Endothelial cell of umbilical vein (primary cell): ENCODE results near the gene JAKMIP1. TPM values are rescaled to one million over a fixed set of nuclear protein-coding genes. Genes with fewer than 3 reads are reported as not detected.

Experiments used
- BruUV-seq: library from RNA; stranded (reverse); fragments of 400-500 nt; replicated peaks from 2 replicates; lab custom pipeline; 2021; lab: Mats Ljungman, UMichigan
- CTCF ChIA-PET: fragments of 300-600, 350-600 bp; sonication (Branson Sonifier 250); formaldehyde crosslinking; loops from one replicate; lab custom pipeline; 2021; ENCODE audit warnings: antibody characterized with exemption, inconsistent platforms; lab: Charles Lee
- POLR2A ChIA-PET: fragments of 300-600, 350-600 bp; sonication (Branson Sonifier 250); formaldehyde crosslinking; loops from one replicate; lab custom pipeline; 2021; ENCODE audit warnings: antibody characterized with exemption, inconsistent platforms; lab: Charles Lee
- DNase-seq: peaks from one replicate; pipeline ENCODE4 v3.0.0-alpha.2; 2011; ENCODE audit warnings: low read depth, low spot score
- FAIRE-seq: peaks from 2 replicates; lab custom pipeline; 2011; peaks lifted over from hg19 to GRCh38; lab: Jason Lieb, UNC
- H2AFZ ChIP-seq: 2 replicates; pipeline ENCODE4 v1.6.0; 2012; ENCODE audit warnings: low read depth, low read length, control low read depth, inconsistent platforms
- H3K27ac ChIP-seq: 2 replicates; pipeline ENCODE4 v1.5.1; 2011; ENCODE audit warnings: low read depth, mild to moderate bottlenecking, control low read depth, low read length, moderate library complexity; ENCODE audit not compliant: insufficient read depth
- H3K27me3 ChIP-seq, 2 experiments: 2 replicates each; pipeline versions ENCODE4 v1.6.0 to v1.6.1; 2011; ENCODE audit warnings: low read length in 2 of 2, mixed read lengths in 1 of 2; ENCODE audit not compliant: control insufficient read depth in 2 of 2, insufficient read depth in 2 of 2
- H3K36me3 ChIP-seq, 2 experiments: 2 replicates in 1 of 2; 3 replicates in 1 of 2; pipeline ENCODE4 v1.5.1; 2011; ENCODE audit warnings: low read length in 2 of 2, mild to moderate bottlenecking in 1 of 2, moderate library complexity in 1 of 2; ENCODE audit not compliant: control insufficient read depth in 2 of 2, insufficient read depth in 2 of 2; ENCODE audit errors: extremely low read depth in 1 of 2
- H3K4me1 ChIP-seq: 3 replicates; pipeline ENCODE4 v1.5.1; 2011; ENCODE audit warnings: mild to moderate bottlenecking, low read length; ENCODE audit not compliant: control insufficient read depth, insufficient read depth; ENCODE audit errors: extremely low read depth
- H3K4me2 ChIP-seq: 2 replicates; pipeline ENCODE4 v1.6.1; 2011; ENCODE audit warnings: low read length, control low read depth, mixed read lengths; ENCODE audit not compliant: insufficient read depth
- H3K4me3 ChIP-seq, 3 experiments: fragments of 200-600 bp in 1 of 3; sonication (generic), shearing (Covaris generic) in 1 of 3; replicated peaks in 1 of 3; 2 replicates each; pipeline ENCODE4 v1.5.1; 2011 to 2016; ENCODE audit warnings: control low read depth in 3 of 3, low read length in 3 of 3, mild to moderate bottlenecking in 2 of 3, inconsistent platforms in 1 of 3, low read depth in 1 of 3, moderate library complexity in 1 of 3; ENCODE audit not compliant: insufficient read depth in 1 of 3
- H3K79me2 ChIP-seq: 2 replicates; pipeline ENCODE4 v1.6.0; 2012; ENCODE audit warnings: low read length, inconsistent platforms; ENCODE audit not compliant: control insufficient read depth, insufficient read depth
- H3K9ac ChIP-seq: replicated peaks from 2 replicates; pipeline ENCODE3; 2011; ENCODE audit warnings: low read length, control low read depth; ENCODE audit not compliant: insufficient read depth; ENCODE audit errors: extremely low read depth
- H3K9me1 ChIP-seq: replicated peaks from 3 replicates; pipeline ENCODE4 v1.6.0; 2011; ENCODE audit warnings: mild to moderate bottlenecking, low read length; ENCODE audit not compliant: control insufficient read depth, insufficient read depth; ENCODE audit errors: extremely low read depth
- H3K9me3 ChIP-seq: replicated peaks from 2 replicates; pipeline ENCODE4 v1.5.1; 2012; ENCODE audit warnings: low read length, inconsistent platforms; ENCODE audit not compliant: control insufficient read depth, insufficient read depth
- H4K20me1 ChIP-seq: replicated peaks from 2 replicates; pipeline ENCODE3; 2011; ENCODE audit warnings: mild to moderate bottlenecking, low read length; ENCODE audit not compliant: control insufficient read depth, insufficient read depth; ENCODE audit errors: extremely low read depth
- CTCF ChIP-seq, 2 donors: IDR thresholded peaks; 1 replicate in 1 of 2; 2 replicates in 1 of 2; pipeline ENCODE4 v1.5.1; 2011; ENCODE audit warnings: low read length in 2 of 2, mild to moderate bottlenecking in 2 of 2, moderate library complexity in 2 of 2, control low read depth in 1 of 2, inconsistent platforms in 1 of 2, low read depth in 1 of 2; ENCODE audit not compliant: insufficient read depth in 1 of 2; ENCODE audit errors: extremely low read depth in 1 of 2
- EZH2 ChIP-seq: IDR thresholded peaks from 2 replicates; pipeline ENCODE4 v1.6.1; 2012; ENCODE audit warnings: borderline replicate concordance, low read depth, mild to moderate bottlenecking, moderate library complexity, low read length, inconsistent platforms; ENCODE audit not compliant: severe bottlenecking
- FOS ChIP-seq: IDR thresholded peaks from 2 replicates; pipeline ENCODE4 v1.6.1; 2011; ENCODE audit warnings: mild to moderate bottlenecking, low read length, moderate library complexity, borderline replicate concordance; ENCODE audit not compliant: insufficient read depth
- GATA2 ChIP-seq: IDR thresholded peaks from 2 replicates; pipeline ENCODE4 v1.7.0; 2011; ENCODE audit warnings: low read depth, mild to moderate bottlenecking, moderate library complexity, mixed read lengths, low read length; ENCODE audit not compliant: insufficient read length, insufficient read depth
- JUN ChIP-seq: IDR thresholded peaks from 2 replicates; pipeline ENCODE4 v1.6.1; 2011; ENCODE audit warnings: borderline replicate concordance, low read depth; ENCODE audit not compliant: insufficient read length, insufficient read depth
- MYC ChIP-seq: IDR thresholded peaks from one replicate; pipeline ENCODE4 v1.6.1; 2011; ENCODE audit warnings: mild to moderate bottlenecking, low read depth, low read length
- POLR2A ChIP-seq: IDR thresholded peaks from 2 replicates; pipeline ENCODE4 v1.6.1; 2012; ENCODE audit warnings: low read depth, mild to moderate bottlenecking, control low read depth, low read length
- POLR2AphosphoS5 ChIP-seq: IDR thresholded peaks from 2 replicates; pipeline ENCODE4 v1.6.1; 2012; ENCODE audit warnings: low read depth, mild to moderate bottlenecking, control low read depth, low read length, moderate library complexity; ENCODE audit not compliant: insufficient read depth
- dilution Hi-C: fragments of 300-500 bp; cut with MboI; formaldehyde crosslinking; loops from one replicate; pipeline ENCODE4 v1.15.0; 2019; ENCODE audit warnings: low sequenced_read_pairs; ENCODE audit not compliant: extremely low pct_ligation_motif_present
- intact Hi-C: fragments of 100-400 bp; cut with micrococcal nuclease; formaldehyde crosslinking; loops from one replicate; pipeline ENCODE4 v1.10.0; 2022
- polyA plus RNA-seq, 4 experiments: library from polyadenylated mRNA; depleted of rRNA in 3 of 4; stranded (reverse) in 3 of 4; unstranded in 1 of 4; fragments of >200 nt; gene quantifications; 2 replicates each; pipeline versions ENCODE4 v1.2.1 to v1.2.3, GENCODE V29; 2011 to 2012; ENCODE audit warnings: missing spikeins in 1 of 4
- total RNA-seq: library from RNA; stranded (reverse); gene quantifications from 2 replicates; pipeline ENCODE4 v1.2.3, GENCODE V29; 2021
- TF ChIP-seq, protein P1 (sequence below): IDR thresholded peaks from 2 replicates; pipeline ENCODE4 v1.6.1; 2011; ENCODE audit not compliant: insufficient read depth, insufficient read length

JAKMIP1 gene
- total and polyA plus RNA-seq, 2 donors (not counting 3 experiments of a cell fraction or from before 2014, with no cell fraction given), result not detected

GRCh38 chr4:5989236-5990225 lies 210.8 kb downstream of the JAKMIP1 start:
- Histone ChIP-seq H3K79me2 (no peaks in the 10 kb centered on the region), H3K4me2 (no peak overlapping the region), H4K20me1 (no peaks in the 10 kb centered on the region), H2AFZ (no peak overlapping the region), H3K27ac (no peak overlapping the region), H3K9me1 (no peaks in the 10 kb centered on the region), H3K9me3 (no peaks in the 10 kb centered on the region), H3K27me3 (no peaks in the 10 kb centered on the region), H3K9ac (no peak overlapping the region), H3K4me3 (no peak overlapping the region), H3K36me3 (no peaks in the 10 kb centered on the region), H3K4me1 (no peaks in the 10 kb centered on the region)
- FAIRE-seq, result no peak
- CTCF ChIA-PET, result interaction anchor here (1.0 kb wide), 1 partner anchor 9 kb away, joined by 7 read pairs; no protein-coding TSS in a partner anchor
- TF ChIP-seq FOS (no peak), JUN (no peak), EZH2 (no peak), GATA2 (no peak), POLR2A (no peak), POLR2AphosphoS5 (no peak), CTCF (IDR thresholded peaks at IDR 0.05; ENCODE audit: extremely low read depth in 1 of 2, insufficient read depth in 1 of 2, low read depth in 1 of 2, low read length in 2 of 2) (no peak), MYC (no peak)
- TF ChIP-seq, protein P1, sequence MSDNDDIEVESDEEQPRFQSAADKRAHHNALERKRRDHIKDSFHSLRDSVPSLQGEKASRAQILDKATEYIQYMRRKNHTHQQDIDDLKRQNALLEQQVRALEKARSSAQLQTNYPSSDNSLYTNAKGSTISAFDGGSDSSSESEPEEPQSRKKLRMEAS, result no peak
- DNase-seq, result no peak
- POLR2A ChIA-PET, result no interaction called here
- intact Hi-C loops, result no loop called here
- dilution Hi-C loops, result no loop called here
- no TSS peak for BruUV-seq
